Stomach (tissue), 9 donors: Measurements from ENCODE around the gene R3HDM4. TPM values are rescaled to one million over a fixed set of nuclear protein-coding genes. Genes with fewer than 3 reads are reported as not detected.

Experiments
- DNase-seq, 2 donors: peaks; one replicate each; pipeline versions ENCODE4 v3.0.0 to v3.0.0-alpha.2; 2013 to 2019
- H3K27ac ChIP-seq, 5 donors: fragments of 200-600 bp in 4 of 5; sonication (generic) in 4 of 5; one replicate each; pipeline ENCODE4 v1.5.1; 2013 to 2019; ENCODE audit warnings: mild to moderate bottlenecking in 1 of 5, moderate library complexity in 1 of 5
- H3K27me3 ChIP-seq, 3 donors: fragments of 200-600 bp; sonication (generic); one replicate each; pipeline ENCODE4 v1.5.1; 2017 to 2019; ENCODE audit warnings: mixed run types in 1 of 3
- H3K36me3 ChIP-seq, 4 donors: fragments of 200-600 bp; sonication (generic); 1 replicate in 3 of 4; 2 replicates in 1 of 4; pipeline ENCODE4 v1.5.1; 2016 to 2019
- H3K4me1 ChIP-seq, 4 donors: fragments of 200-600 bp; sonication (generic); one replicate each; pipeline ENCODE4 v1.5.1; 2016 to 2019
- H3K4me3 ChIP-seq, 4 donors: fragments of 200-600 bp; sonication (generic) in 3 of 4; one replicate each; pipeline ENCODE4 v1.5.1; 2016 to 2019; ENCODE audit warnings: mild to moderate bottlenecking in 1 of 4
- H3K9me3 ChIP-seq, 4 donors: fragments of 200-600 bp; sonication (generic); one replicate each; pipeline ENCODE4 v1.5.1; 2016 to 2019
- EP300 ChIP-seq: sonication (generic); formaldehyde crosslinking; IDR thresholded peaks from one replicate; pipeline ENCODE4 v1.6.1; 2017; ENCODE audit warnings: antibody characterized with exemption
- POLR2A ChIP-seq, 4 donors: fragments of 450-650 bp; IDR thresholded peaks; one replicate each; pipeline ENCODE4 v1.6.1; 2016; ENCODE audit warnings: antibody characterized with exemption in 4 of 4, control low read depth in 2 of 4, mild to moderate bottlenecking in 1 of 4, moderate library complexity in 1 of 4
- POLR2AphosphoS5 ChIP-seq, 3 donors: sonication (generic); formaldehyde crosslinking; IDR thresholded peaks; one replicate each; pipeline ENCODE4 v1.6.1; 2016; ENCODE audit warnings: antibody characterized with exemption in 3 of 3
- WGBS, 5 donors: extraction: QIAGEN DNeasy Blood & Tissue Kit in 3 of 5; methylation state at CpG; one replicate each; pipeline versions ENCODE4 v1.1.5 to v1.1.7; 2013 to 2018; 5-methylcytosine and 5-hydroxymethylcytosine counted together
- intact Hi-C: fragments of 100-400 bp; cut with DNase I; formaldehyde crosslinking; loops from one replicate; pipeline ENCODE4 v1.15.1; 2023; ENCODE audit warnings: low total_unique reads
- polyA plus RNA-seq, 3 donors: library from polyadenylated mRNA; stranded (reverse); fragments of 200-250 nt; gene quantifications; one replicate each; pipeline ENCODE4 v1.2.3, GENCODE V29; 2013
- total RNA-seq, 5 donors: library from RNA; depleted of rRNA; stranded (reverse); fragments of >200 nt; gene quantifications; one replicate each; pipeline versions ENCODE4 v1.1.0 to v1.2.3, GENCODE V29; 2014 to 2016
- TF ChIP-seq, protein P1 (sequence below), 7 experiments: fragments of 450-650 bp in 4 of 7; fragments of 200-600 bp in 3 of 7; sonication (generic) in 3 of 7; IDR thresholded peaks; one replicate each; pipeline ENCODE4 v1.5.1; 2016 to 2019; ENCODE audit warnings: antibody characterized with exemption in 7 of 7, control low read depth in 2 of 7, mild to moderate bottlenecking in 1 of 7
- donor health status: healthy with polysubstance abuse.
- donor health status: Bipolar disorder and iron deficiency.
- donor health status: healthy.

R3HDM4 gene
- total and polyA plus RNA-seq, 8 donors, result 5.8 to 63.8 (median 48.4) TPM

DNA sequence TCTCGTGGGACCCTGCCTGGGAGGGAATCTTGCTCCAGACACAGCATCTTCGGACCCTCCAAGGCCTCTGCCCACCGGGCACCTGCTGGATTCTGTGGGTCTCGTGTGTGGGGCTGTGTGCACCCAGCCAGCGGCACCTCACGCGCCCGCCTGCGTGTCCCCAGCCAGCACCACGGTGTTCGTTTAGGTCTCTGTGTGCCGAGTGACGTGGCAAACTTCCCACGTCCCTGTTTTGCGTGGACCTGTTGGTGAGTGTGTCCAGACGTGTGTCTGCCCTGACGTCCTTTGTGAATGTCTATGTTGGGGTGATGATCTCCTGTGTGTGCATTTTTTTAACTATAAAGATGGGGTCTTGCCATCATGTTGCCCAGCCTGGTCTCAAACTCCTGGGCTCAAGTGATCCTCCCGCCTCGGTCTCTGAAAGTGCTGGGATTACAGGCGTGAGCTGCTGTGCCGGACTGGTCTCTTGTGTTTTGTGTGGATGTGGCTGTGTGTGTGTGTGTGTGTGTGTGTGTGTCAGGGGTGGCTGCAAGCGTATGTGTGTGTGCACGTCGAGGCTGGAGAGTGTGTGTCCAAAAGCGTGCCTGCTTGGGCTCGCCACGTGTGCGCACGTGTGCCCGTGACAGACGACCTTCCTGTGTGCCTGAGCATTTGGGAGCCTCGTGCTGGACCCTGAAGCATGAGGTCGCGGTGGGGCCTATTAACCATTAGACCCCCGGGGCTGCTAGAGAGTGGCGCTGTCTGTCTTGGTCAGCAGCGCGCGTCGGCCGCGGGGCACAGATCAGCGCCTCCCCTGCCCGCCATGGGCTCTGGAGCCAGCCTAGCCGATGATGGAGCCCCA is 28.5 kb upstream of the R3HDM4 start:
- intact Hi-C loops, result no loop called here
- peaks cover 0 to 12% (median 0%) of the 10 kb centered on the region in 3 donors for H3K27me3 ChIP-seq
- H3K4me1 ChIP-seq, result peaks cover 25 to 53% (median 42%) of the 10 kb centered on the region in 4 donors
- peaks cover 0 to 5% (median 0%) of the 10 kb centered on the region in 4 donors for H3K36me3 ChIP-seq
- no peaks in the 10 kb centered on the region for H3K9me3 ChIP-seq
- no peak for DNase-seq
- no peak for TF ChIP-seq POLR2AphosphoS5 (IDR thresholded peaks at IDR 0.05)
- H3K4me3 ChIP-seq, result peak overlapping the region; percentile 33 to 45 (median 37)
- WGBS, 5 donors, result 53 to 66% (median 57%) methylated on average over 22 to 45 of the region's 45 CpGs
- peak overlapping the region; percentile 85 to 90 (median 89) for H3K27ac ChIP-seq

DNA sequence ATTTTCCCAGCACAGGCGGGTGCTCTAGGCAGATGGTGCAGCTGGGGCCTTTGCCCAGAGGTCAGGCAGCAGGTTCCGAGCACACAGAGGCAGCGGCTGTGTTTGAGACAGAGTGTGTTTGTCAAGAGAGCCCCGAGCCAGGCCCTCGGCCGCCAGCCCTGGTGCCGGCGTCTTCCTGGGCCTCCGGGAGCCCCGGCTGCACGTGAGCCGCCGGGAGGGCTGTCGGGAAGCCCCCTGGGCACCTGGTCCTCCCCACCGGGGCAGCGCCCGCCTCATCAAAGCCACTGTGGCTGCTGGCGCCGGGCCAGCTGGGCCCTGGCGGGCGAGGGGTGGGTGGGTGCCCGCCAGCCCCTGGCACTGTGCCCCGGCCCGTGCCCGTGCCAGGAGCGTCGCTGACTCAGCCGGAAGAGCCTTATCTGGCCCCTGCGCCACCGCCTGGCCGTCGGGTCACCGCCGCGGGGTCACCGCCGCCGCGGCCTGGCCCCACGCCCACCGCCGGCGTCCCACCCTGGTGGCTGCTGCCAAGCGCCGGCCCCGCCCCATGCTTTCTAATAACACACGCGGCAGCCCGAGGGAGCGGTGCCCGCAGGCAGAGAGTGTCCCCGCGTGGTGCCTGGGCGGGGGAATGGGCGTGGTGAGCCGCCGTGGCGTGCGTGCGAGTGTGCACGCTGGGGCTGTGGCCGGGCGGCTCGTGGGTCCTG is 27.7 kb upstream of the R3HDM4 start:
- intact Hi-C loops, result no loop called here
- TF ChIP-seq POLR2AphosphoS5 (IDR thresholded peaks at IDR 0.05), result peak in 2 of 3 donors; percentile 58 to 63
- TF ChIP-seq POLR2A (IDR thresholded peaks at IDR 0.05), result no peak
- TF ChIP-seq EP300, result no peak
- TF ChIP-seq, protein P1, sequence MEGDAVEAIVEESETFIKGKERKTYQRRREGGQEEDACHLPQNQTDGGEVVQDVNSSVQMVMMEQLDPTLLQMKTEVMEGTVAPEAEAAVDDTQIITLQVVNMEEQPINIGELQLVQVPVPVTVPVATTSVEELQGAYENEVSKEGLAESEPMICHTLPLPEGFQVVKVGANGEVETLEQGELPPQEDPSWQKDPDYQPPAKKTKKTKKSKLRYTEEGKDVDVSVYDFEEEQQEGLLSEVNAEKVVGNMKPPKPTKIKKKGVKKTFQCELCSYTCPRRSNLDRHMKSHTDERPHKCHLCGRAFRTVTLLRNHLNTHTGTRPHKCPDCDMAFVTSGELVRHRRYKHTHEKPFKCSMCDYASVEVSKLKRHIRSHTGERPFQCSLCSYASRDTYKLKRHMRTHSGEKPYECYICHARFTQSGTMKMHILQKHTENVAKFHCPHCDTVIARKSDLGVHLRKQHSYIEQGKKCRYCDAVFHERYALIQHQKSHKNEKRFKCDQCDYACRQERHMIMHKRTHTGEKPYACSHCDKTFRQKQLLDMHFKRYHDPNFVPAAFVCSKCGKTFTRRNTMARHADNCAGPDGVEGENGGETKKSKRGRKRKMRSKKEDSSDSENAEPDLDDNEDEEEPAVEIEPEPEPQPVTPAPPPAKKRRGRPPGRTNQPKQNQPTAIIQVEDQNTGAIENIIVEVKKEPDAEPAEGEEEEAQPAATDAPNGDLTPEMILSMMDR (IDR thresholded peaks at IDR 0.05), result peak in 1 of 7 experiments; percentile 12
- peaks cover 0 to 5% (median 0%) of the 10 kb centered on the region in 4 donors for H3K36me3 ChIP-seq
- peaks cover 25 to 55% (median 43%) of the 10 kb centered on the region in 4 donors for H3K4me1 ChIP-seq
- H3K9me3 ChIP-seq, result no peaks in the 10 kb centered on the region
- peaks cover 0 to 12% (median 0%) of the 10 kb centered on the region in 3 donors for H3K27me3 ChIP-seq
- peak overlapping the region; percentile 85 to 90 (median 89) for H3K27ac ChIP-seq
- WGBS, 5 donors, result 14 to 38% (median 15%) methylated on average over 16 to 64 of the region's 64 CpGs
- peak overlapping the region; percentile 33 to 45 (median 37) for H3K4me3 ChIP-seq
- DNase-seq, result peak; percentile 91 to 92

DNA sequence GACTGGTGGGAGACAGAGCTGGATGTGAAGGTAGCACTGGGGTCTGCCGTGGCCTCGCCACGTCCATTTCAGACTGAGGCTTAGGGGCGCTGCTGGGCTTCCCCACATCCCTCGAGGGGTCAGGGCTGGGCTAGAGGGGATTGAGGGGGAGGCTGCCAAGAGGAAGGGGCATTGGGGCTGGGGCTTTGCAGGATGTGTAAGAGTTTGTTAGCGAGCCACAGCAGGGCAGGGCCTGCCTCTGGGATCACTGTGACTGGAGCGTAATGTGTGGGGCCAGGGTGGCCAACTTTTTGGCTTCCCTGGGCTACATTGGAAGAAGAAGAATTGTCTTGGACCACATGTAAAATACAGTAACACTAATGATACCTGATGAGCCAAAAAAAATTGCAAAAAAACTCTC is 26.9 kb upstream of the R3HDM4 start:
- Histone ChIP-seq H3K36me3 (peaks cover 0 to 5% (median 0%) of the 10 kb centered on the region in 4 donors), H3K27me3 (peaks cover 0 to 5% (median 0%) of the 10 kb centered on the region in 3 donors), H3K4me1 (peaks cover 31 to 60% (median 51%) of the 10 kb centered on the region in 4 donors), H3K9me3 (no peaks in the 10 kb centered on the region), H3K27ac (peak overlapping the region; percentile 85 to 90 (median 89)), H3K4me3 (no peak overlapping the region)
- TF ChIP-seq EP300 (no peak), POLR2A (IDR thresholded peaks at IDR 0.05) (no peak), POLR2AphosphoS5 (IDR thresholded peaks at IDR 0.05) (no peak)
- TF ChIP-seq, protein P1 (IDR thresholded peaks at IDR 0.05), result no peak
- WGBS, 5 donors, result 90 to 95% (median 94%) methylated on average over 7 of the region's 7 CpGs
- DNase-seq, result no peak
- intact Hi-C loops, result no loop called here

DNA sequence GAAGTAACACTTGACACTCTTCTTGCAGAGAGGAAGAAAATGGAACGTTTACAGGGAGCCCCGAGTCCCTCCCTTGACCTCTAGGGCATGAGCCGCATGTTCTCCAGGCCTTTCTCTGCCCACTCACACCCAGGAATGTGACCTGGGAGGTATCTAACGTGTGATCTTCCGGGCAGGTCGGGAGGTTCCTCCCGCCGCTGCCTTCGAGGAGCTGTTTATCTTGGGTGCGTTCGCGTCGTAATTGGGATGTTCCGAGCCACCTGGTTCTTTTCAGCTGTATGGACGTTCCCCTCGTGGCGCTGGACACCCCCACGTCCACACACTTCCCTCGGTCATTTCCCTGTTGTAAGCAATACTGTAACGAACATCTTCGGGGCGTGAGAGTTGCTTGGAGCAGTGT is 26.4 kb upstream of the R3HDM4 start:
- Histone ChIP-seq H3K4me3 (no peak overlapping the region), H3K9me3 (no peaks in the 10 kb centered on the region), H3K27me3 (peaks cover 0 to 3% (median 0%) of the 10 kb centered on the region in 3 donors), H3K27ac (no peak overlapping the region), H3K4me1 (peaks cover 34 to 60% (median 51%) of the 10 kb centered on the region in 4 donors), H3K36me3 (peaks cover 0 to 5% (median 0%) of the 10 kb centered on the region in 4 donors)
- no peak for DNase-seq
- WGBS, 5 donors, result 89 to 93% (median 91%) methylated on average over 21 to 22 of the region's 22 CpGs
- no peak for TF ChIP-seq POLR2A (IDR thresholded peaks at IDR 0.05)
- no peak for TF ChIP-seq POLR2AphosphoS5 (IDR thresholded peaks at IDR 0.05)
- TF ChIP-seq, protein P1 (IDR thresholded peaks at IDR 0.05), result no peak
- no peak for TF ChIP-seq EP300
- intact Hi-C loops, result no loop called here
